Adrenal gland (tissue), 12 donors: ENCODE measurements around the gene PNPLA1. TPM values are rescaled to one million over a fixed set of nuclear protein-coding genes. Genes with fewer than 3 reads are reported as not detected.

Source experiments
- DNase-seq, 7 donors: peaks; one replicate each; pipeline ENCODE4 v3.0.0-alpha.2; 2019 to 2020
- H3K27ac ChIP-seq, 5 donors: fragments of 200-600 bp; sonication (generic) in 4 of 5; 1 replicate in 3 of 5; 2 replicates in 2 of 5; pipeline versions ENCODE4 v1.5.1 to v1.8.0; 2016 to 2020; ENCODE audit warnings: mild to moderate bottlenecking in 1 of 5
- H3K27me3 ChIP-seq: fragments of 200-600 bp; 2 replicates; pipeline ENCODE4 v1.8.0; 2021
- H3K36me3 ChIP-seq, 2 donors: fragments of 200-600 bp; replicated peaks in 1 of 2; 1 replicate in 1 of 2; 2 replicates in 1 of 2; pipeline versions ENCODE4 v1.5.1 to v1.8.0; 2018 to 2022
- H3K4me1 ChIP-seq, 2 donors: fragments of 200-600 bp; replicated peaks in 1 of 2; 1 replicate in 1 of 2; 2 replicates in 1 of 2; pipeline versions ENCODE4 v1.5.1 to v1.8.0; 2018 to 2021
- H3K4me3 ChIP-seq, 4 donors: fragments of 200-600 bp; sonication (generic) in 3 of 4; one replicate each; pipeline ENCODE4 v1.5.1; 2016 to 2018
- H3K9me3 ChIP-seq, 3 donors: fragments of 200-600 bp; sonication (generic) in 1 of 3; replicated peaks in 1 of 3; 1 replicate in 2 of 3; 2 replicates in 1 of 3; pipeline versions ENCODE4 v1.5.1 to v1.8.0; 2016 to 2021
- CTCF ChIP-seq, 6 experiments: fragments of 450-650 bp in 4 of 6; fragments of 200-600 bp in 2 of 6; sonication (generic) in 1 of 6; IDR thresholded peaks; 1 replicate in 5 of 6; 2 replicates in 1 of 6; pipeline versions ENCODE4 v1.5.1 to v1.8.0; 2016 to 2021; ENCODE audit warnings: antibody characterized with exemption in 6 of 6, mild to moderate bottlenecking in 2 of 6, moderate library complexity in 1 of 6
- POLR2A ChIP-seq, 2 donors: fragments of 450-650 bp; IDR thresholded peaks; one replicate each; pipeline ENCODE4 v1.6.1; 2017; ENCODE audit warnings: antibody characterized with exemption in 2 of 2, mild to moderate bottlenecking in 2 of 2, moderate library complexity in 1 of 2
- WGBS, 4 donors: extraction: QIAGEN DNeasy Blood & Tissue Kit in 2 of 4; methylation state at CpG; one replicate each; pipeline versions ENCODE4 v1.1.5 to v1.1.7; 2013 to 2017; 5-methylcytosine and 5-hydroxymethylcytosine counted together
- intact Hi-C, 2 donors: fragments of 100-400 bp; cut with DNase I; formaldehyde crosslinking; loops; one replicate each; pipeline versions ENCODE4 v1.14.1 to v1.15.0; 2022 to 2023
- polyA plus RNA-seq, 3 donors: library from polyadenylated mRNA; stranded (reverse); fragments of 200-250 nt in 2 of 3; fragments of 350-450 nt in 1 of 3; fragmentation: Illumina TruSeq in 1 of 3; extraction: RNeasy Lipid Tissue Mini Kit (QIAGEN cat#74804) in 1 of 3; gene quantifications; one replicate each; pipeline ENCODE4 v1.2.3, GENCODE V29; 2013 to 2014
- total RNA-seq, 9 donors: library from RNA; depleted of rRNA in 4 of 9; stranded (reverse); fragments of >200 nt in 4 of 9; fragments of 120-200 nt in 1 of 9; fragmentation: NEBNext Ultra II Directional in 1 of 9; extraction: Animal tissue kit (Norgen Biotek cat#: 25700) in 1 of 9; gene quantifications; one replicate each; pipeline versions ENCODE4 v1.1.0 to v1.2.4, GENCODE V29; 2013 to 2023
- donor health status: healthy with polysubstance abuse.
- donor health status: Bipolar disorder and iron deficiency.
- donor health status: DM: yes; HTN: yes; CAD: no.
- donor health status: DM: no; HTN: no; CAD: no.
- donor health status: DM: no; HTN: no; CAD: no.
- donor health status: DM: yes; HTN: yes; CAD: no.

The PNPLA1 gene
- total and polyA plus RNA-seq, 12 donors, result 0.11 to 1.6 (median 0.29) TPM; not detected in 6

- Histone ChIP-seq H3K4me3 (no peak overlapping the region), H3K27me3 (no peaks in the 10 kb centered on the region), H3K27ac (peak overlapping the region in 2 of 5 donors; percentile 18 to 59)
Observed at GRCh38 chr6:36249536-36249935, 20.3 kb upstream of the PNPLA1 start.

GRCh38 chr6:36252005-36252404 lies 17.9 kb upstream of the PNPLA1 start:
- Histone ChIP-seq H3K4me1 (peaks cover 0 to 15% of the 10 kb centered on the region in 2 donors), H3K4me3 (no peak overlapping the region), H3K27ac (no peak overlapping the region), H3K36me3 (no peaks in the 10 kb centered on the region), H3K9me3 (no peaks in the 10 kb centered on the region), H3K27me3 (no peaks in the 10 kb centered on the region)
- no peak for TF ChIP-seq CTCF (IDR thresholded peaks at IDR 0.05)
- TF ChIP-seq POLR2A (IDR thresholded peaks at IDR 0.05), result no peak
- DNase-seq, result no peak
- intact Hi-C loops, result no loop called here
- 96 to 100% (median 97%) methylated on average over 2 of the region's 2 CpGs for WGBS, 4 donors

More at GRCh38 chr6:36249536-36249935, 20.3 kb upstream of the PNPLA1 start:
- Histone ChIP-seq H3K9me3 (no peaks in the 10 kb centered on the region), H3K36me3 (no peaks in the 10 kb centered on the region), H3K4me1 (peaks cover 0 to 25% of the 10 kb centered on the region in 2 donors)
- WGBS, 4 donors, result 62 to 81% (median 77%) methylated on average over 5 of the region's 5 CpGs
- DNase-seq, result no peak
- TF ChIP-seq POLR2A (IDR thresholded peaks at IDR 0.05) (no peak), CTCF (IDR thresholded peaks at IDR 0.05) (no peak)
- intact Hi-C loops, result no loop called here

GRCh38 chr6:36263390-36264000 lies 6.4 kb upstream of the PNPLA1 start:
- 86 to 90% (median 87%) methylated on average over 9 of the region's 9 CpGs for WGBS, 4 donors
- H3K4me3 ChIP-seq, result no peak overlapping the region
- DNase-seq, result no peak
- TF ChIP-seq POLR2A (IDR thresholded peaks at IDR 0.05) (no peak), CTCF (IDR thresholded peaks at IDR 0.05) (no peak)
- no peaks in the 10 kb centered on the region for H3K4me1 ChIP-seq
- no peaks in the 10 kb centered on the region for H3K9me3 ChIP-seq
- H3K36me3 ChIP-seq, result no peaks in the 10 kb centered on the region
- intact Hi-C loops, result no loop called here
- no peak overlapping the region for H3K27ac ChIP-seq
- H3K27me3 ChIP-seq, result no peaks in the 10 kb centered on the region

GRCh38 chr6:36265744-36266143 lies 4.1 kb upstream of the PNPLA1 start:
- H3K27ac ChIP-seq, result no peak overlapping the region
- H3K9me3 ChIP-seq, result no peaks in the 10 kb centered on the region
- no peaks in the 10 kb centered on the region for H3K36me3 ChIP-seq
- 52 to 73% (median 63%) methylated on average over 1 of the region's 1 CpG for WGBS, 4 donors
- H3K4me3 ChIP-seq, result no peak overlapping the region
- TF ChIP-seq CTCF (IDR thresholded peaks at IDR 0.05), result no peak
- no peak for TF ChIP-seq POLR2A (IDR thresholded peaks at IDR 0.05)
- H3K27me3 ChIP-seq, result no peaks in the 10 kb centered on the region
- intact Hi-C loops, result no loop called here
- DNase-seq, result no peak
- H3K4me1 ChIP-seq, result no peaks in the 10 kb centered on the region
